GM18511 (cell line): ENCODE measurements around the gene TLE1.
"Not testable (repeated sequence)": the region's sequence is repeated elsewhere in the genome, so short reads cannot be mapped to it uniquely, and the experiment has no call there.

ENCODE experiments used
- ATAC-seq: cut with Tn5 transposase; IDR thresholded peaks from one replicate; pipeline ENCODE4 v1.9.1; 2021; ENCODE audit warnings: mild to moderate bottlenecking, moderate library complexity; ENCODE audit not compliant: unreplicated experiment

Gene TLE1

GRCh38 chr9:81622471-81623255, 66.7 kb downstream of the TLE1 start:
- no peak for ATAC-seq

DNA sequence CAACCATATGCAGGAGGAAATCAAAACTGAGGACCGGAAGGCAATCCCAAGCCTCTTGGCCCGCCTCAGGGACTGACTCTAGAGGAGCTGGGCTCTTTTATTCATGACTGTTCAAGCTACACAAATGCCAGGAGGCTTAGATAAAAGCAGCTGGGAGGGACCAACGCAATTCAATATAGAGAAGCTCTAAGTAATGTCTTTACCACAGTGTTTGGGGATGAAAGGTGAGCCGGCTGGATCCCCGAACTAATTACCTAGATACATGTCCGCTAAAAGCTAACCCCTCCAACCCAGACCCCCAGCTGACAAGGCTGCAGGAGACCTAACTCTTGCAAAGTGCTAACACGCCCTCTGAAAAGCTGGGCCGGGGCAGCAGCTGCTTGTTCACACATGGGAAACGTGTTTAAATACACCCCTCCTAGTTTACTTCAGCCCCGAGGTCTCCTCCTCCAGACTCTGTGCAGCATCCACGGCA, 67.5 kb downstream of the TLE1 start:
- ATAC-seq = no peak

DNA sequence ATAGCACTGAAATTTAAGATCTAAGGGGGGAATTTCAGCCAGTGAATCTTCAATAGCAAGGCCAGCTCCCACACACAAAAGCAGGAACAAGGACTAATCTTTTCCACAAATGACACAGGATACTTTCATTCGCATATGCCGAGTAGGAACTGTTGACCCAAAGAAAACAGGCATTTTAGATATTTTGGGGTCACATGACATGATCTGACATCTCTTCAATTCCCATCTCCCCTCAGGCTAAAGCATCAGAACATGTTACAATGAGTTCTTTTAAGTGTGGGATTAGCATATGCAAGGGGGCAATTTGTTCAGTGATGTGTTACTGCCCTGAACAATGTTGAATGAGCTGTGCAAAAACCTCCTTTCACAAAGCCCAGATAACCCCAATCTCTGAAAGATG, 68.2 kb downstream of the TLE1 start:
- no peak for ATAC-seq

DNA sequence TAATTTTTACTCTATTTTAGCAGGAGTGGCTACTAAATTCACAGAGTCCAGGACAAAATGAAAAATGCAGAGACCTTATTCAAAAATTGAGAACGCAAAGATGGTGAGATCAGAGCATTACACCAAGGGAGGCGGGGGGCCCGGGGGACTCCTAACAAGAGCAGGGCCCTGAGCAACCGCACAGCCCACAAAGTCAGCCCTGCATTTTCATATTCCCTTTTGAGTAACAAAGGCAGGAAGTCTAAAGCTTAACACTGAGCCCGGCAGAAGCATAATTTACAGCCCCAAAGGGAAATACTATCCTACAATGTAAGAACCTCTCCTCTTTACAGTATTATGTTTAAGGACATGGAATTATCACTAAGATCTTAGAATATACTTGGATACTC, 69.4 kb downstream of the TLE1 start:
- ATAC-seq = peak; percentile 57

DNA sequence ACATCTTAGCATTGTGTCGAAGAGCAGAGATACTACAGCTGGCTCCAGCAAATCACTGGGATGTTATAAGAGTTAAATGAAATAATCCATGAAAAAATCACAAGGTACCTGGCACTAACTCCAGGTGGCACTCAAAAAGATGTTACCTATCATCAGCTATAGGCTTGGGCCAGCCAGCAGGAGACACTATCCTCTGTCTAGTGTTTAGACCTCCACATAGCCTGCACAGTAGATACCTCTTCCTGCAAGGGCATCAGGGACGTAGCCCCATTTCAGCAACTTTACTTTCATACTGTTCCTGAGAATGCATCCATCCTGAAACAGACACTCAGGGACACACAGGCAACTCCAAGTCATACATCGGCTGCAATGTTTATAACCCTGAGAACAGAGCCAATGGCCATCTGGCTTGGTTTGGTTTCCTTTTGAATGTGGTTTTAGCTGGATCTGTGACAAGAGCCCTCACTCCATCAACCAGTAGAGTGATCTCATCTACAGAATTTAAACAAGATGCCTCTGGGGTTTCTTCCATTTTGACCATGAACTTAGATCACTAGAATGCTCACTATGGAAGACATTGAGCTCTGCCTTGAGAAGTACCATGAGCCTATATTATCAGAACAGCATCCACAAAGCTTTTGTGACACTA, 69.9 kb downstream of the TLE1 start:
- peak; percentile 37 for ATAC-seq

DNA sequence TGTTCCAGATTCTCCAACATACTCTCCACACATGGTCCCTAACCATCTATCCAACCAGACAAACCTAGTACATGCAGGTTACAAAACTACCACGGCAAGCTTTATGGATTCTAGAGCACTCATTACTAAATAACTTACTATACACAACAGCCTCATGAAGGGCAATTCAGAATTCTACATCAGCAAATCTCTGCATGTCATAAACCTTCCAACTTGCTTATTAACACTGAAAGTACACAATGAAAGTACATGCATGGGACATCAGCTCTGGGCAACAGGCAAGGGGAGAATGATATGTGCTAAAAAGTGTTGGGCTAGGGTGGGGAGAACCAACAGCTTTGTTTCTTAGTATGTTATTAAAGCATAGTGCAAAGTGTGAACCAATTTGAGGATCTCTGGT, 70.4 kb downstream of the TLE1 start:
- no peak for ATAC-seq

- ATAC-seq = no peak
These were observed 73.2 kb downstream of the TLE1 start for GRCh38 chr9:81616141-81616540.

GRCh38 chr9:81614335-81614734, 75.0 kb downstream of the TLE1 start:
- no peak for ATAC-seq

DNA sequence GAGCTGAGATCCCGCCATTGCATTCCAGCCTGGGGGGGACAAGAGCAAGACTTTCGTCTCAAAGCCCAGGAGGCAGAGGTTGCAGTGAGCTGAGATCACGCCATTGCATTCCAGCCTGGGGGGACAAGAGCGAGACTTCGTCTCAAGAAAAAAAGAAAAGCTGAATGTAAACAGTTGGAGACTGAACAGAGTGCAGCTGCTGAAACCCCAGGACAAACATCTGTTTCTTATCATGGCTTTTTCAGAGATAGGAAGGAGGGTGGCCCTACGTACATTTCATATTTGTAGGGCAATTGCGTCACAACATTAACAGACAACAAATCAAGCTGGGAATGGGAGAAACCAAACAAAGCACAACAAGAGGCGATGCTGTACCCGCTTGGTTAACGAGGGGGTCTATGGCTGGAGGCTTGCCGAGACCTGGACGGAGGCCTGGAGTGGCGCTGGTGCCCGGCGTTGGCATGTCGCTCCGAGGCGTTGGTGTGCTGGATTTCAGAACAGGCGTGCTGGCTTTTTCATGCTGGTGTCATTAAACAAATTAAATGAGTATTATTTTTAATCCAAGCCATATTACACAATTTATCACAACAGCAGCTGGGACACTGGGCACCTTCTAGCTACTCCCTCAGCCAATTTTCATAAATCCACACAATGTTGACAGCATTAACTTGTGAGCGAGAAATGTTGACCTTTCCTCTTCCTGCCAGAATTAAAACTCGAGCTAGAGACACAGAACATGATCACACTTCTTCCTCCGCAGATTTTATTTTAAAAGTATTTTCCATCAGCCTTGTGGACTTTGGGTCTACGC, 76.1 kb downstream of the TLE1 start:
- no peak for ATAC-seq

- no peak for ATAC-seq
These were observed 77.7 kb downstream of the TLE1 start for GRCh38 chr9:81611664-81612063.

DNA sequence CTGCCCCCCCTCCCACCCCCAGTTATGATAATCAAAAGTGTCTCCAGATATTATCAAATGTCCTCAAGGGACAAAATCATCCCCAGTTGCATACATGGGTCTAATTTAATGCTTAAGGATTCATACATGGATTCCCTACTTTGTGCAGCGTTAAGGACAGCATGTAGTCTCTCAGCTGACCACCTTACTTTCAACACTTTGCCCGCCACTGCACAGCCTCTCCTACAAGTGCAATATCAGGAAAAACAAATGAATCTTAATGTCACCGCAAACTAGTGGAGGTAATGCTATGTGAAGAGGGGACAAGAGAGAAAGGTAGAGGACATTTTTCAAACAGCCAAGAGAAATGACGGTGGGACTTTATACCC, 78.6 kb downstream of the TLE1 start:
- no peak for ATAC-seq

DNA sequence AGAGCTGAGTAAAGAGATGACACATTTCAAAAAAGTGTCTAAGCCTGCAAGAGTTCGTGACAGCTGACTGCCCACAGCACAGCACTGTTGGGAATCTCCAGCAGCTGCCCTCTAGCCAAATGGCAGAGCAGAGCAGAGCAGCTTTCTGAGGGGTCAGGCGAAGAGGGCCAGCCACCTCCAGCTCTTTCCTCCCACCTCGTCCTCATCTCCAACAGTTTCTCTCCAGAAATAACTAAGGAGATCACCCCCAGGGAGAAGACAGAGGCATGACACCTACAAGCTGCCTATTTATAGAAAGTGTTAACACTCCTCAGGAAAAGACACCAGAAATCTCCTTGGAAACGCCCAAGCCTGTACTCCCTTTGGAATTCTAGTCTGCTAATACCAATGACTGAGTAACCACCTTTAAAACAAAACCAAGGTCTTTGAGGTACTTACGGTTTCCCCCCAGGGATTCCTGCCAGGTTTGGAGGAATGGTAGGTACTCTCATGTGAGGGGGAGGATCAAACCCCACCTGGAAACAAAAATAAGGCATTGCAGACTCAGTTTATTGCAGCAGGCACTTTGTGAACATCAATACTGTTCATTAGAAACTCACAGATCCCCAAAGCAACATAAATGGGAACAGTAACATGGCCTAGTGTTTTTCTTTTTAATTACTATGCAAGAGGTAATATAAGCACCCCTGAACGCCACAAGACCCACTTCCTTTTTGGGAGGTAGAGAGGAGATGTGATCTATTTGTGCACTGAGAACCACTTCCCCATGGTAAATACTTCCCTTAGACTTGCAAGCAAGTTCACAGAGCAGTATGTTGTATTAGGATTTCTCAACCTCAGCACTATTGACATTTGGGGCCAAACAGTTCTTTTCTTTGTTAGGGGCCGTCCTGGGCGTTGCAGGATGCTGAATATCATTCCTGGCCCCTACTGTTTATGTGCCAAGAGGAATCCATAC, 79.3 kb downstream of the TLE1 start:
- no peak for ATAC-seq

- ATAC-seq = no peak
These were observed 81.1 kb downstream of the TLE1 start for GRCh38 chr9:81608289-81608657.

GRCh38 chr9:81607593-81608288, 81.6 kb downstream of the TLE1 start:
- ATAC-seq = no peak

DNA sequence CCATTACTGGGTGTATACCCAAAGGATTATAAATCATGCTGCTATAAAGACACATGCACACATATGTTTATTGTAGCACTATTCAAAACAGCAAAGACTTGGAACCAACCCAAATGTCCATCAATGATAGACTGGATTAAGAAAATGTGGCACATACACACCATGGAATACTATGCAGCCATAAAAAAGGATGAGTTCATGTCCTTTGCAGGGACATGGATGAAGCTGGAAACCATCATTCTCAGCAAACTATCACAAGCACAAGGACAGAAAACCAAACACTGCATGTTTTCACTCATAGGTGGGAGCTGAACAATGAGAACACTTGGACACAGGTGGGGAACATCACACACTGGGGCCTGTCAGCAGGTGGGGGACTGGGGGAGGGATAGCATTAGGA, 83.1 kb downstream of the TLE1 start:
- not testable (repeated sequence) for ATAC-seq

- ATAC-seq = no peak
These were observed 84.1 kb downstream of the TLE1 start for GRCh38 chr9:81605170-81605670.

DNA sequence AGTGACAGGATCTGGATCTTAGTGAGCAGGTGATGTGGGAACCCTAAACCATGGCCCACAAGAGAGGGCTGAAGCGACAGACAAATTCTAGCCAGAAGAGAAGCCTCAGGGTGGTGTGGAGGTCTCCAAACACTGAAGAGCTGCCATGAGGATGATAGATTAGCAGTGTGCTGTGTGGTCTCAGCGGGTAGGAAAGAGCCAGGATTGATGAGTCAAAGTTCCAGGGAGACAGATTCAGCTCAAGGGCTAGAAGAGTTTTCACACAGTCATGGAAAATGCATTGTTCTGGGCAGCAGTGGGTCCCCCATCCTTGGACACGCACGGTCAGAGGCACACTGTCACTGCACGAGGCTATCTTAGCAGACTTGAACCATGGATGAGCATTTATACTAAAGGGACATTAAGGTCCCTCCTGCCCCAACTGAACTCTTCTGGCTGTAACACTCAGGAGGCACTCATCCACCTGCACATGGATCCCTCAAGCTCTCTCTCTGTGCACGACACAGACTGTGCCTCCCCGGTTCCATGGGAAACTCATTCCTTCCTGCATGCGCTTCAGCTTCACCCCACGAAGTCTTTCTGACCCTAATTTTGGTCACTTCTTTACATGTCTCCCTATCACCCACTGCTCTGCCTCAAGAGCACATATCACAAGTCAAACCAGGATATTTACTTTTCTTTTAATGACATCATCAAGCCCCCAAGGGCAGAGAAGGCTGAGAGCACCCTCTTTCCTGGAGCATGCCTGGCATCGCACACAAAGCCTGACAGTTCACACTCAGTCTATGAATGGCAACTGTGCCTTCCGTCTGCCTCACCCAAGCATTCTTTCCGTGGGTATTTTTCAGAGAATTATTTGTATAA, 84.8 kb downstream of the TLE1 start:
- no peak for ATAC-seq

- ATAC-seq = no peak
These were observed 86.3 kb downstream of the TLE1 start for GRCh38 chr9:81602887-81603680.
